GM19025 (cell line): ENCODE measurements around the gene MYRIP.
"Not testable (repeated sequence)": the region's sequence is repeated elsewhere in the genome, so short reads cannot be mapped to it uniquely, and the experiment has no call there.

Source experiments
- ATAC-seq: cut with Tn5 transposase; IDR thresholded peaks from one replicate; pipeline ENCODE4 v1.9.1; 2021; ENCODE audit warnings: mild to moderate bottlenecking, low read depth, moderate library complexity; ENCODE audit not compliant: unreplicated experiment

The MYRIP gene

DNA sequence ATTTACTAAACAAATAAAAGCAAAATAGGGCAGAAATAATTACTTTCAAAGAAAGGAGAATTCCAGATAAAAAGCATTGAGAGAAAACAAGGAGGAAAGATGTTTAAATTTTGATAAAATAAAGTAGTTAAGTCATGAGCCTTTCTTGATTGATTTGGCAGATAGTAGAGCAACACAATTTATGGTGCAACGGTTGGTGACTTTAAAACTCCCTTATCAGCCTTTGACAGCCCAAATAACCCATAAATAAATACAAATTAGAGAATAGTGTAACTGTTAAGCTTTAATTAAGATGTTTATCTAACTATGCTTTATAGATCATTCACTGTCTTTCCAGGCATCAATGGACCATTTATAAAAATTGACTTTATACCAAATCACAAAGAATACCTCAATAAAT, 446.1 kb downstream of the MYRIP start:
- no peak for ATAC-seq

DNA sequence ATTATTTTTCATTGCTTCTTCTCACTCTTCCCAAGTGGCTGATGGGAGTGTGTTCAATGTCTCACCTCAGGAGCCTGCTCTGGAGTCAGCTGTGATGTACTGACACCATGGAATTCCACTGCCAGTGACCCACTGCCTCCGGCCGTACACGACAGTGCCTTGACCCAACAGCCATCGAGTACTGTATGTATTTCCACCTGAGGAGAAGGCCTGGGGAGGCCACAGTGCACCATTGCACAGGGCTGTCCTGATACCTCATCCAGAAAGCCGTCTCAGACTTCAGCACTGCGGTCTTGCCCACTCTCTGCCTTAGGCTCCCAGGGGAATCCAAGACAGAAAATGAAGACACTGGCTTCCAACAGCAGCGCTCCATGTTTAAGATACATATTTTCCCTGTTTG, 448.7 kb downstream of the MYRIP start:
- ATAC-seq, result no peak

DNA sequence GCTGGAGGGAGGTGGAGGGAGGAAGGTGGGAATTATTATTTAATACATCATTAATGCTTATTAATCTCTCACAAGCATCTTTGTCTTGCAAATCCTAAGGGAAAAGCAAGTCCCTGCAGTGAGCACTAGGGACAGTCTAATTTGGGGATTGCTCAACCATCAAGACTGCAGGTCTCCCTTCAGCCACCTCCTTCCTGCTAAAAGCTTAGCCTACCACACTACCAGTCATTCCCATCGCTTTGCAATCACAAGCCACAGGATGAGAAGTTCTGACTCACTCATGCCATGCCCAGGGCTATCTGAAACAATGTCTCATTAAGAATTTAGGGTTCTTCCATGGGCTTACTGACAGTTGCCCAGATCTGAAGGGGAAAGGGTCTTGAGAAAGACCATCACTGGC, 449.1 kb downstream of the MYRIP start:
- no peak for ATAC-seq

DNA sequence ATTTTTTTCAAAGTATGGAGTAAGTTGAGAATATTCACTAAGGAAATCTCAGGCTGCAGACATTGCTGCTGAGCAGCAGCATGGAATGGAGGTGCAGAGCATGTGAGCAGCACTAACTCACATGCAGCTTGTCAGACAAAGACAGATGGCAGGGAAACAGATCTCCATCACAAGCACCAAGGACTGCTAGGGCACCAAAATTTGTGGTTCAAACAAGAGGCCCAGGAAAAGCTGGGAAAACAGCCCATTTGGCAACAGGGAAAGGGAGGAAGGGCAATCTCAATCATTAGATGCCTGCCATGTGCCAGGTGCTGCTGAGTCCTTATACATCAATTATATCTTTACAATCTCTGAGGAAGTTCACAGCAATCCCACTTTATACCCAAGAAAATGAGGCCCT, 452.9 kb downstream of the MYRIP start:
- ATAC-seq, result no peak

DNA sequence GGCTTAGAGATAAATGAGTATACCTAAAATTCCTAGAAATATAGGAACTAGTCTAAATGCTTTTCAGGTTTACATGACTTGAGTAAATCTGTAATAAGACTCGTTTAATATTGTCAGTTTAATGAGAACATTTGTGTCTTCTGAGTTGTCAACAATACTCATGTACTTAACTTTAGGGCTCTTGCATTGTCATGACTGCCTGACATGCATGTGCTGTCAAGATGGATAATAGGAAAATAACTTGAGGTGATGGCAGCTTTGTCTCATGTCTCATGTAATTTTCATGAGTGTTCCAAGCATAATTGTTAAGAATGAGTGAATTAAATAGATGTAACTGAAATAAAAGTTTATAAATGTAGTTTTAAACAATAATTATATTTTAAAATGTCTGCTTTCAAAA, 455.0 kb downstream of the MYRIP start:
- ATAC-seq, result no peak

DNA sequence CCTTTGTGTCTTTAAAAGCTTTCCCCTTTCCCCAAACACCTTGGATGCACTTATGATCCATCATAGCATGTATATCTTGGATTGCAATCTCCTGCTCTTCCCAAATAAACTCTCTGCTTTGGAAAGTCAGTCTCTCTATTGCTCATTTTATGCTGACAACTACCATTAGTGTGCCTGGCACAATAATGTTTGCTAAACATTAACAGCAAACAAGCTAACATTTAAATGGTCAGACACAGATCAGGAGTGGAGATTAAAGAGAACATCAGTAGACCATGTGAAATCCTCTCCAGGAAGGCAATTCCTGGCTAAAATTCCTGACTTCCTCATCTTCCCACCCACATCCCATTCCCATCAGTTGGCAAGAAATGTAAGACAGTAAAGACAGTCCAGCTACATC, 455.8 kb downstream of the MYRIP start:
- ATAC-seq, result no peak

DNA sequence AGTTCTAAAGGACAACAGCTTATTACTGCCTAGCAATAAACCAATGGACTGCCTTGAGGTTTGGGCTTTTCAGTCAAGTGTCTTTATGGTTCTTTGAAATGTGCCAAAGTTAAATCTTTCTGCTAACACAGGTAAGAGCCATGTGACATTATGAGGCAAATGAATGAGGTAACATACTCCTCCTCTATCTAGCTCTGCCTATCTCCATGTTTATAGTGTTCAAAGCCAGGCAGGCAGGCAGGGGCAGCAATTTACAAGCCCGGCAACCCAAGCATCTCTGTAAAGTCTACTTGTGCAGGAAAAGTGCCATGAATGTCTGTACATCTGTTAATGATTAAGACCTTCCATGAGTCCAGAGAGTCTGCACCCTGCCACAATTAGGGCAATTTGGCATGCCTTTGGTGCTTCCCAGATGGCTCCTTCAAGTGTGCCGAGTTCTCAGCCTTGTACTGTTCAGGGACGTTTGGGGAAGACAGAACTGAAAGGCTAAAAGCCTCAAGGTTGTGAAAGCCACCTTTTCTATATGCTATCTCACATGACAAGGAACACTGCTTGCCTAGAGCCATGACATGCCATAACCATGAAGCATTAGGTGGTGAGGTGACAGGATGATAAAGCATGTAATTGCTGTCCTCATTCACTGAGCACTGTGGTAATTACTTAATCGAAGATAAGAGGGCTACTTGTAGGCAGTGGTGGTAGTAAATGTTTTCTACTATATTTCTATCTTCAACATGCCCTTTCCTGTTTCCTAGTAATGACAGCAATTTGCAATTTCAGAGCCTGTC, 458.7 kb downstream of the MYRIP start:
- no peak for ATAC-seq

DNA sequence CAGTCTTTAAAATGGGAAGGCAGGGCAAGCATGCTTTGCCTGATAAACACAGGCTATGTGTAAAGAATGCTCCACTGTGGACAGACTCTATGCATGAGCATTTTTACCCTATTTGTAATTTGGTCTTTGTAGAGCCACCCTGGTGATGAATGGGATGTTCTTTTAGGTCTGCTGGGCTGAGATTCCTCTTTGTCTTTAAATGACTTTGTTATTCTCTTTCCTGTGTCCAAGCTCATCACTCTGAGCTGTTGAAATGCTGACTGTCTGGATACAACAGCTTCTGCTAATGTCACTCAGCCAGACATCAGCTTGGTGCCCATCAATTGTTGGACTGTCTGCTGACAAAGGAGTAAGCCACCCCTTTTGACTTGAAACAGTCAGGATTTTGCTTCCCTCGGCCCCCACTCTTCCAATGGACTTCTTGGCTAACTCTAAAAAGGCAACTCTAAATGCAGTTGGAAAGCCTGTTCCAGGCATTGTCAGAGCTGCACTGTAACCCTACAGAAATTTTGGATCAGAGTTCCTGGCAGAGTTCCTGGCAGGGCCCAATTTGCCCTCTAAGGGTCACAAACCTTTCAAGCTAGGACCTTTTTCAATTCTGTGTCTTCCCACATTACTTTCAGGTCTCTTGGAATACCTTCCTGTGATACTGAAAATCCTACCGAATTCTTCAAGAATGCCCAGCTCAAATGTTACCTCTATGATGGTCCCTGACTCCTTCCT, 459.6 kb downstream of the MYRIP start:
- no peak for ATAC-seq

DNA sequence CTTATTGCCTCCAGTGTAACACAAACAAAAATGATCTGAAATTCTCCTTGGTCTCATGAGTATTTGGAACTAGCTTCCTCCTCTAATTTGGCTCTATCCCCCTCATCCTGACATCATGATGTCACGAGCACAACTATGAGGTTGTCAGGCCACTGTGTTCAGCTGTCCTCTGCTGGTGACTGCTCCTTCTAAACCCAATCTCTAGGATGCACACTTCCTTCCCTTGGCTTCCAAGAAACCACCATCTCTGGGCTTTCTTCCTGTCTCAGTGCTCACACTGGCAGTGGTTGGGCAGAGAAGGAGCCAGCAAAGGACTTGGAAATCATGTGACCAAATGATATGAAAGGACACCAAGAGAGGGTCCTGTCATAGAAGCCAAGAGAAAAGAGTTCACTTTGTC, 469.4 kb downstream of the MYRIP start:
- no peak for ATAC-seq

DNA sequence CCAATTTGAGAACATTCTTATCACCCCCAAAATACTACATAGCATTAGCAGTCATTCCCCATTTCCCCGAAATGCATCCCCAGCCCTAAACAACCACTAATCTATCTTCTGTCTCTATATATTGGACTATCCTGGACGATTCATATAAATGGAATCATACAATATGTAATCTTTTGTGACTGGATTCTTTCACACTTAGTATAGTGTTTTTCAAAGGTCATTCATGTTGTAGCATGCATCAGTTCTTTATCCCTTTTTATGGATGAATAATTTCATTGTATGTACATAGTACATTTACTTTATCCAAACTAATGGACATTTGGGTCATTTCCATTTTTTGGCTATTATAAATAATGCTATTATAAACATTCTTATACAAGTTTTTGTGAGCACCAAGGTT, 472.6 kb downstream of the MYRIP start:
- no peak for ATAC-seq

DNA sequence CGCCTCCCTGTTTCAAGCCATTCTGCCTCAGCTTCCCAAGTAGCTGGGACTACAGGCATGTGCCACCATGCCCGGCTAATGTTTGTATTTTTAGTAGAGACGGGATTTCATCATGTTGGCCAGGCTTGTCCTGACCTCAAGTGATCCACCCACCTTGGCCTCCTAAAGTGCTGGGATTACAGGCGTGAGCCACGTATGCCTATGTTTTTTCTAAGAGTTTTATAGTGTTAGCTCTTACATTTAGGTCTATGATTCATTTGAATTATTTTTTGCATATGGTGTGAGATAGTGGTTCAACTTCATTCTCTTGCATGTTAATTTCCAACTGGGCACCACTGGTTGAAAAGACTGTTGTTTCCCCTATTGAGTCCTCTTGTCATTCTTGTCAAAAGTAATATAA, 473.6 kb downstream of the MYRIP start:
- ATAC-seq, result not testable (repeated sequence)

DNA sequence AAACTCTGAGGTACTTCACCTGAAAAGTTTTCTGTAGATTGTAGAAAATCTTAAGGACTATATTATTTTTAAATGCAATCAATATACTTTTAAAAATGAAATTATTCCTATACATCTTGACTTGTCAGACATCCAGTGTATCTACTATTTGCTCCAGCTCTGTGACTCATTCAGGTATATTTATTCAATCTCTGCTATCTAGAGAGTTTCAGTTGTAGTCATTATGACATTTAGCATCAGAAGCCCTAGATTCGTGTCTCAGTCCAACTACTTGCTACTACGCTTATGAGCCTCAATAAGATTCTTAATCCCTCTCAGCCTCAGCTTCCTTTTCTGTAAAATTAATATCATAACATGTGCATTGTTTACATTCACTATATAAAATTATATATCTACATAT, 477.8 kb downstream of the MYRIP start:
- ATAC-seq, result no peak

DNA sequence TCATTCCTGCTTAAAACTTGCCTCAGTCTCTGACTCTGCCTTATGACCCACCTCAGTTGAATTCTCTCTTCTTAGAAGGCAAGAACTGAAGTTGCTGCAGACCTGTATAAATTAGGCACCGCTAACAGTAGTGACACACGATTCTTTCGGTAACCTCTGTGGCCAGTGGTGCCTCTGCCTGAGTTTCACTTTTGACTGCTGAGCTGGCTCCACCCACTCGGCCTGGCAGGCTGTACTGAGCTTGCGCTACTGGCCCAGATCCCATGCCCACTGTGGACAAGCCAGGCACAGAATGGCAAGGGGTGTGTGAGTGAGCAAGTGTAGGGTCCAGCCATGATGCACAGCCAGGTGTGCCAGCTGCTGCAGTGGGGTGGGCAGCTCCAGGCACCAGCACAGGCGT, 481.0 kb downstream of the MYRIP start:
- ATAC-seq, result no peak

DNA sequence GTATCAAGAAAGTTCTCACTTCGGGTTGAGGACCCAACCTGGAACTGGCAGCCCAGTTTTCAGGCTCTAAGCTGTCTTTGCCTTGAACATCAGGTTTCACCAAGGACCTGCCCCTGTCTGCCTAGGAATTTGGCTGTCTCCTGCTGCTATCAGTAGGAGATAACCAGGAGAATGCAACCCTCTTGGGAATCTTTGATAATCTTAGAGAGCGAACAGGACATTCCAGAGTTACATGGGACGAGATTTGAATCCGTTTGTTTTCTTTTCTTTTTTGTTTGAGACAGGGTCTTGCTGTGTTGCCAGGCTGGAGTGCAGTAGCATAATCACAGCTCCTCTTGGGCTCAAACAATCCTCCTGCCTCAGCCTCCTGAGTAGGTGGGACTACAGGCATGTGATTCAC, 482.1 kb downstream of the MYRIP start:
- ATAC-seq, result no peak

DNA sequence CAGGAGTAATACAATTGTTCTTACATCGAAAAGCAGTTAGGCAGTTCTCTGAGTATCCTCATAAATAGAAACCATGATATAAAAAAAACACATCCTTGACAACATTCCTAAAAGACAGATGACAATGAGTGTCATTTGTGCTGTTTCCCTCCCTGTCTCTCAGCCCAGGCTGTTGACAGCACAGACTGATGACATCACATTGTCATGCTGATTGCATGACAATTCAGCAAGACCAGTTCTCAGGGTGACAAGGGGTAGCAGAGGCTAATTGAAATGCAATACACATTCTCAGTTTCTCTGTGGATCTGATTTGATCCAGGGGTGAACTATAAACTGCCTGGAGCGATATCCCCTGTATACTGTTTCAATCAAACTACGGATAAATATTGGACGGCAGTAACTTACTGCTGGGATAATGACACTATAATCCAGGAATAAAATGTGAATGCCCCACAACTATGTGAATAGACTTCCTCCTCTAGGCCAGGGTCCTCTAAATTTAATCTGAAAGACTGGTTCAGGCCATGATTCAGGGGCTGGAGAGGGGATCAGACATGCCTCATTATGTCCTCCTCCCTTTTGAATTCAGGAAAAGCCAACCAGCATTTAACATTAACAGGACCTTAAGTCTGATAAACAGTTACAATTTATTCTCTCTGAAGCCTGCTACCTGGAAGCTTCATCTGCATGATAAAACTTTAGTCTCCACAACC, 483.4 kb downstream of the MYRIP start:
- no peak for ATAC-seq

DNA sequence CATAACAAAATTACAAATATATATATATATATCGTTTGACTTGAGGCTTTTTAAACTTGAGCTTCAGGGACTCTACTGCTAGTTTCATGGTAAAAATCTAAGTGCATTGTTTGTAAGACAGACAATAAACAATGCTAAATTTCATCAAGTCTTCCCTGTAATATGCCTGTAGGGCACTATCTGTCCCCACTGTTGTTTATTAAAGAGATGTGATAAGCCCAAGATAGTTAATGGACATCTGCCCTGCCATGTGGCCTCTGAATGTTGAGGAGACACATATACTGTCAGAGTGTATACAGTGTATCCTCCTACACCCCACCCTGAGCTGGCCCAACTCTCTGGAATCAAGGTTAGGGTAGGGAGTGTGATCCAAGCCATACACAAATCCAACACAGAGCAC, 485.0 kb downstream of the MYRIP start:
- ATAC-seq, result no peak

DNA sequence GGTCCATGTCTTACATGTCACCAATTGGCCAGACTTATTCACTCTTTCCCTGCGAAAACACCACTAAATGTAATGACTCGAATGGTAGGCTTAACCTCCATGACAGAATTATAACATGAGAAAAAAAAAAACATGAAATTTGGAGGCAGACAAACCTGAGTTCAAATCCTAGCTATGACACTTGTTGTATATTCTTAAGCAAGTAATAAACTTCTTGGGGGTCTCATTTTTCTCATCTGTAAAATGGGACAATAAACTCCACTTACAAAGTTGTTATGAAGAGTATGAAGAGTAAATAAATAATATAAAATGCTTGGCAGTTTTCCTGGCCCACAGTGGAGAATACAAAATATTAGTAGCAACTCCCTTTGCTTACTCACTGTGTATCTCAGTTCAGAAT, 488.7 kb downstream of the MYRIP start:
- ATAC-seq, result no peak

DNA sequence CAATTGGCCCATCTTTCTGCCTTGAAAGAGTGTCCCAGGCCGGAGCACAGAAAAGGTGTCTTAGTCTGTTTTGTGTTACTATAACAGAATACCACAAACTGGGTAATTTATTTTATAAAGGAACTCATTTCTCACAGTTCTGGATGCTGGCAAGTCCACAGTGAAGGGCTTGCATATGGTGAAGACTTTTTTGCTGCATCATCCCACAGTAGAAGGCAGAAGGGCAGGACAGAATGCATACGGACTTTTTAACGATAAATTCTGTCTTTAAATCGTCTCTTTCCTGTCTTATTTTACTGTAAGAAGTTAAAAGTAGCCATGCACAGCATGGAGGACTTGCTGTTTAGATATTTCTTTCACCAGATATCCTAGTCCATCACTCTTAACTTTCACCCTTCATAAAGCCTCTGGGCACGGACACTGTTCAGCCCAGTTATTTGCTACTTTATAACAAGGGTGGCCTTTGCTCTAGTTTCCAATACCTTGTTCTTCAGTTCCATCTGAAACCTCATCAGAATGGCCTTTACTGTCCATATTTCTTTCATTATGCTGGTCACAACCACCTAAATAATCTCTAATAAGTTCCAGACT, 489.8 kb downstream of the MYRIP start:
- ATAC-seq, result no peak

DNA sequence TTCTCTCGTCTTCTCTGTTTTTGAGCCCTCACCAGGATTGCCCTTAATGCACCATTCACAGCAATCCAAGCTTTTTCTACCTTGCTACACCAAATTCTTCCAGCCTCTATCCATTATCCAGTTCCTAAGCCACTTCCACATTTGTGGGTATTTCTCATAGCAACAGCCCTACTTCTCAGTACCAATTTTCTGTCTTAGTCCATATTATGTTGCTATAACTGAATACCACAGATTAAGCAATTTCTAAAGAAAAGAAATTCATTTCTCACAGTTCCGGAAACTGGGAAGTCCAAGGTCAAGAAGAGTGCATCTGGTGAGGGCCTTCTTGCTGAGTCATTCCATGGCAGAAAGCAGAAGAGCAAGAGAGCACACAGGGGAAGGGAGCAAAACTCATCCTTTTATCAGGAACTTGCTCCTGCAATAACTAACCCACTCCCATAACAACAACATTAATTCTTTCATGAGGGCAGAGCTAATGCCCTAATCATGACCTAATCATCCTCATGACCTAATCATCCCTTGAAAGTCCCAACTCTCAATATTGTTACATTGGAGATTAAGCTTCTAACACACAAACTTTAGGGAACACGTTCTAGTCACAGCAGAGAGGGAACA, 490.4 kb downstream of the MYRIP start:
- no peak for ATAC-seq

DNA sequence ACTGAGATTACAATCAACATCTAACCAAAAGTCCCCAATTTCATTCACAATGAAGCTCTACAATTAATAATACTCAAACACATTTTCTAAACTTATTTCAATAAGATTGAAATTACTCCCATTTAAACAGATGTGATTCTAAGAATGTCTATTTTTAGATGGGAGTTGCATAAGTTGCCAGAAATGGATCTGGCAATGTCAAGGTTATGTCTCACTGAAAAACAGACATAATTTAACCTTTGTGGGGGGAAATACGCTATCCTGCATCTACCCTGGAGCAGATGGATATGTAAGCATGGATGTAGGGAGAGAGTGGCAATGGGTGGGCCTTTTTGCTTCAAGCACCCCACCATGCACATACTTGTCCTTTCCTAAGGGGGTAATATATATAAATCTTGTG, 493.4 kb downstream of the MYRIP start:
- ATAC-seq, result no peak

DNA sequence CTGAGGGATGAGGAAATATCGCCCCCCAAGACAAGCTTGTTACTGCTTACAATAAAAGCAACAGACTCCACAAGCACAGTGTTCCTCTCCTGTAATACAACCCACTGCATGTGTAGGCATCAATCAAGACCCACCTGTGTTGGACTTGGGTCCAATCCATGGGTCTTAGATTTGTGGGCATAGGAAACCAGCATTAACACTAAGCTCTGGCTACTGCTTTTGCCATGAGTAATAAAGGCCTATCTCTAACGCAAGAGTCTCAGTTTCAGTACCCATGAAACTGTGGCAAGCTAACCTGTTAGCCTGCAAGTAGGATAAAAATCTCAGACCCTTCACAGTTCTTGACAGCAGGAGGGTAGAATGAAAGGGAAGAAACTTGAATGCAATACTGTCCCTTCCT, 494.9 kb downstream of the MYRIP start:
- no peak for ATAC-seq
